CD4-positive, CD25-positive, alpha-beta regulatory T cell (primary cell): ENCODE data around the gene HGS. TPM values are rescaled to one million over a fixed set of nuclear protein-coding genes. Genes with fewer than 3 reads are reported as not detected.
A peak's percentile ranks its signal among the peaks of the same experiment; 100 is the strongest.
"Not testable (repeated sequence)": the region's sequence is repeated elsewhere in the genome, so short reads cannot be mapped to it uniquely, and the experiment has no call there.

Source experiments
- ATAC-seq, 2 donors: fragments of 150-1000 bp; cut with Tn5 transposase; one replicate each; pipeline ENCODE4 v1.10.0; 2021; ENCODE audit warnings: low read depth in 2 of 2, moderate number of reproducible peaks in 2 of 2, moderate library complexity in 1 of 2
- DNase-seq, 3 donors: peaks; one replicate each; pipeline versions ENCODE4 v3.0.0 to v3.0.0-alpha.2; 2012 to 2022; ENCODE audit warnings: mixed read lengths in 1 of 3
- H3K27ac ChIP-seq: one replicate; pipeline ENCODE4 v1.7.0; 2013; ENCODE audit warnings: mild to moderate bottlenecking, low read length; ENCODE audit not compliant: insufficient read depth, poor library complexity, severe bottlenecking
- H3K27me3 ChIP-seq: one replicate; pipeline ENCODE4 v1.7.0; 2013; ENCODE audit warnings: low read length; ENCODE audit not compliant: control insufficient read depth, insufficient read depth
- H3K36me3 ChIP-seq: one replicate; pipeline ENCODE4 v1.7.0; 2013; ENCODE audit warnings: mild to moderate bottlenecking, low read length, moderate library complexity; ENCODE audit not compliant: control insufficient read depth, insufficient read depth
- H3K4me1 ChIP-seq: 2 replicates; pipeline ENCODE4 v1.7.0; 2013; ENCODE audit warnings: mild to moderate bottlenecking, low read length; ENCODE audit not compliant: insufficient read depth, control insufficient read depth, poor library complexity, severe bottlenecking
- H3K4me3 ChIP-seq: one replicate; pipeline ENCODE4 v1.7.0; 2013; ENCODE audit warnings: low read depth, mild to moderate bottlenecking, low read length, moderate library complexity
- H3K9me3 ChIP-seq, 2 experiments: 1 replicate in 1 of 2; 2 replicates in 1 of 2; pipeline ENCODE4 v1.7.0; 2013; ENCODE audit warnings: low read length in 2 of 2, mild to moderate bottlenecking in 1 of 2, moderate library complexity in 1 of 2; ENCODE audit not compliant: control insufficient read depth in 2 of 2
- H3K27ac Mint-ChIP-seq, 3 donors: one replicate each; pipeline ENCODE4 v1.8.0; 2020 to 2022; ENCODE audit warnings: mild to moderate bottlenecking in 3 of 3, mixed read lengths in 3 of 3, moderate library complexity in 2 of 3
- H3K27me3 Mint-ChIP-seq: one replicate; pipeline ENCODE4 v1.8.0; 2022; ENCODE audit warnings: mild to moderate bottlenecking, mixed read lengths
- H3K36me3 Mint-ChIP-seq: one replicate; pipeline ENCODE4 v1.8.0; 2020; ENCODE audit warnings: mixed read lengths
- H3K4me1 Mint-ChIP-seq, 4 donors: one replicate each; pipeline ENCODE4 v1.8.0; 2020 to 2022; ENCODE audit warnings: mixed read lengths in 4 of 4, mild to moderate bottlenecking in 1 of 4
- H3K4me3 Mint-ChIP-seq, 4 donors: one replicate each; pipeline ENCODE4 v1.8.0; 2020 to 2022; ENCODE audit warnings: mild to moderate bottlenecking in 4 of 4, mixed read lengths in 4 of 4, moderate library complexity in 3 of 4
- H3K9me3 Mint-ChIP-seq, 7 donors: one replicate each; pipeline ENCODE4 v1.8.0; 2020 to 2022; ENCODE audit warnings: mixed read lengths in 7 of 7, mild to moderate bottlenecking in 3 of 7, moderate library complexity in 2 of 7
- polyA plus RNA-seq, 4 donors: library from polyadenylated mRNA; unstranded; fragments of 300-500 nt; fragmentation: Illumina TruSeq; gene quantifications; one replicate each; pipeline ENCODE4 v1.2.3, GENCODE V29; 2021
- total RNA-seq: library from RNA; stranded (reverse); gene quantifications from one replicate; pipeline ENCODE4 v1.2.3, GENCODE V29; 2022

The HGS gene
- total and polyA plus RNA-seq, 5 donors from 2014 or later = 23.4 to 148 (median 29.6) TPM

DNA sequence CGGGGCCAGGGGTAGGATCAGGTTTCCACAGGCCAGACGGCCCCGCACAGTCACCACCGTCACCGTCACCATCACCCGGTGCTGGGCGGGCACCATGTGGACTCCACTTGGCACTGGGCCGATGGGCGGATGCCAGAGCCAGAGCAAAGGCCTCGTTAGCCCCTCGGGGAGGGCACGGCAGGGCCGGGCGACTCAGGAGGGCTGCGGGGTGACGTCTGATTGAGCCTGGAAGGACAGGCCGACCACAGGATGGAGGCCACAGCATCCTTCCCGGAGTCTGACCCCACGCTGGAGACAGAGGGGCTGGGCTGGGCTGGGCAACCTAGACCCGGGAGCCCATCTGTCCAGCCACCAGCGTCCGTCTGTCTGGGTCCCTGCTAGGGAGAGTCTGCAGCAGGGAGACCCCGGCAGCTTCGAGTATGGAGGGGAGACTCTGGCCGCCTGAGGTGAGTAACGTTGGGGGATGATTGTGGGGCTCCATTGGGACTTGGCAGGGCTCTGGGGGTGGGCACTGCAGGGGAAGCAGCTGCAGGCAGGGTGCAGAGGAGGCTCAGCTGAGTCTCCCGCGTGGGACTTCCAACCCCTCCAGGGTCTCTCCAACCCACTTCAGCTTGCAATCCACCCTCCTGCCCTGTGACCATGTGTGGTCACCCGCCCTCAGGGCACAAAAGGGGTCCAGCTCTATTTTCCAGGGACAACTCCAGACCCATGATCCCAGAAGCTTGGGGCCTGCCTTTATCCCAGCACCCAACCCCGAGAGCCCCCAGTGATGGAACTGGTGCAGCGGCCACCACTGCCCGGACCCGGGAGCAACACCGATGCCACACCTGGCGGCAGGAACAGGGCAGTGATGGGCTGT is 50.8 kb downstream of the HGS start:
- peaks cover 0 to 10% (median 2%) of the 10 kb centered on the region in 4 donors for H3K4me1 Mint-ChIP-seq
- H3K27me3 ChIP-seq = no peaks in the 10 kb centered on the region
- no peak for DNase-seq
- H3K9me3 ChIP-seq = no peaks in the 10 kb centered on the region
- H3K27ac ChIP-seq = no peak overlapping the region
- no peak overlapping the region for H3K4me3 Mint-ChIP-seq
- peaks cover 4% of the 10 kb centered on the region for H3K4me1 ChIP-seq
- H3K27me3 Mint-ChIP-seq = peaks cover 34% of the 10 kb centered on the region
- no peak overlapping the region for H3K4me3 ChIP-seq
- no peaks in the 10 kb centered on the region for H3K36me3 Mint-ChIP-seq
- no peak overlapping the region for H3K27ac Mint-ChIP-seq
- ATAC-seq = no peak
- H3K9me3 Mint-ChIP-seq = no peaks in the 10 kb centered on the region
- no peaks in the 10 kb centered on the region for H3K36me3 ChIP-seq

DNA sequence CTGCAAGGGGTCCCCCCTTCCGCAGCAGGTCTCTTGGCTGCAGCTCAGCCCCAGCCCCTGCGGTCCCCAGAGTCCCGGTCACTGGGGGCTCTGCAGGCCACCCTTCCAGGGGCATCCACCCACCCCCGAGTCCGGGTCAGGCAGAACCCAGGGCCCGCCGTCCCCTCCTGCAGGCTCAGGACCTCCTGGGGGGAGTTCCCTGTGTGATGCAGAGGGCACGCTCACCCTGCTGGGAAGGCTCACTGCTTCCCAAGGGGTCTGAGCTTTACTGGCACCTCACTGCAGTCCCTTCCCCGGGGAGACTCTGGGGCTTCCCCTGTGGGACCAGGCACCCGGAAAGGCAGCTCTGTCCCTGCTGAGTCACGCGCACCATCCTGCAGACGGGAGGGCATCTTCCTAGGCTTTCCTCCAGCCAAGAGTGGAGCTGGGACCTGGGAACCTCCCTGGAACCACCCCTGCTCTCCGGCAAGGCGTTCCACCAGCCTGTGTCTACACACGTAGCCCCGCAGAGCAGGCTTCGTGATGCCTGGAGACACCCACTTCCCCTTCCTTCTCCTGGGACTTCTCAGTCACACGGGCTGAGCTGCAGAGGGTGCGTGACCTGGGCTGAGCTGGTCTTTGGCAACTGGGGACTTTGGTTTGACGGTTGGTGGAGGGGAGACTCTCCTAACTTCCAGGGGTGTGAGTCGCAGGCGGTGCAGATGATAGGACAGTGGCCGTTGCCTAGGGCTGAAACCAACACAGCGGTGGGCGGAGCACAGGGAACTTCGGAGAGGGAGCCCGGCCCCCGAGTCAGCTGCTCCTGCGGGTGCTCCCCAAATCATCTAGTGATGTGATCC is 51.7 kb downstream of the HGS start:
- DNase-seq (no peak), ATAC-seq (peak in 1 of 2 donors; percentile 48)
- Histone ChIP-seq H3K27ac (no peak overlapping the region), H3K36me3 (no peaks in the 10 kb centered on the region), H3K4me3 (no peak overlapping the region), H3K9me3 (no peaks in the 10 kb centered on the region), H3K27me3 (no peaks in the 10 kb centered on the region), H3K4me1 (peaks cover 4% of the 10 kb centered on the region)
- H3K36me3 Mint-ChIP-seq = no peaks in the 10 kb centered on the region
- H3K9me3 Mint-ChIP-seq = no peaks in the 10 kb centered on the region
- H3K27ac Mint-ChIP-seq = peak overlapping the region in 1 of 3 donors; percentile 67
- H3K4me3 Mint-ChIP-seq = peak overlapping the region in 1 of 4 donors; percentile 41
- H3K4me1 Mint-ChIP-seq = peaks cover 0 to 10% (median 2%) of the 10 kb centered on the region in 4 donors
- H3K27me3 Mint-ChIP-seq = peaks cover 34% of the 10 kb centered on the region

DNA sequence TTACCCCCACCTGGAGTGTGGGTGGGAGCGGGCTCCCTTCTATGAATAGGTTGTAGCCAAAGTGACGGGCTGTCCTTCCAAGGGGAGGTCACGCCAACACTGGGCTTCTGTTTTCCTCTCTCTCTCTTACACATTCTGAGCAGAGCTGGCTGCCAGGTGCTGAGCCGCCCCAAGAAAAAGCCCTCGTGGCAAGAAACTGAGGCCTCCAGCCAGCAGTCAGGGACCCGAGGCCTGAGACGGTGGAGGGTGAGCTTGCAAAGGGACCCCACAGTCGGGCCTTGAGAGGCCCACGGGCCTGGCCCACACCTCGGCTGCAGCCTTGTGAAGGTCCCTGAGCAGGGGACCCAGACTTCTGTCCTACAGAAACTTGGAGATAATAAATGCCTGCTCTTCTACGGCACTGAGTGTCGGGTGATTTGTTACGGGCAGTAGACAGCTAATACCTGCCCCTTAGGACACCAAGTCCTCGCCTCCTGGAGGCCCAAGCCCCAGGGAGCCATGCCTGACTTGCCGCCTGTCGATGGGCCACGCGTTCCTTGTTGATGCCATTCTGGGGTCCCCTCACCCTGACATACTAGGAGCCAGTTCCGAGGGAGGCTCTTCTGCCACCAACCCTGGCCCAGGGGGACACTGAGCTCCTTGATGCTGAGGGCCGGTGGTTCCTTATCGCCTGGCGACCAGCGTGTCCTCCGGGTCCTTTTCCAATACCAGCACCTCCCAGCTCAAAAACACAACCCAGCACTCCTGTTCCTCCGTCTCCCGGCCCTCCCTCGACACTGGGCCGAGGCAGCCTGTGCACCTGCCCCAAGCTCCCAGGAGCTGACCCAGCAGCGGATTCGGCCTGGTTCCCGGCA is 54.4 kb downstream of the HGS start:
- DNase-seq (no peak), ATAC-seq (no peak)
- Histone ChIP-seq H3K4me3 (no peak overlapping the region), H3K9me3 (no peaks in the 10 kb centered on the region), H3K36me3 (no peaks in the 10 kb centered on the region), H3K27me3 (no peaks in the 10 kb centered on the region), H3K27ac (no peak overlapping the region), H3K4me1 (peaks cover 4% of the 10 kb centered on the region)
- H3K4me3 Mint-ChIP-seq = no peak overlapping the region
- peaks cover 25% of the 10 kb centered on the region for H3K27me3 Mint-ChIP-seq
- peaks cover 0 to 10% (median 2%) of the 10 kb centered on the region in 4 donors for H3K4me1 Mint-ChIP-seq
- peaks cover 0 to 2% (median 0%) of the 10 kb centered on the region in 7 donors for H3K9me3 Mint-ChIP-seq
- no peak overlapping the region for H3K27ac Mint-ChIP-seq
- no peaks in the 10 kb centered on the region for H3K36me3 Mint-ChIP-seq

DNA sequence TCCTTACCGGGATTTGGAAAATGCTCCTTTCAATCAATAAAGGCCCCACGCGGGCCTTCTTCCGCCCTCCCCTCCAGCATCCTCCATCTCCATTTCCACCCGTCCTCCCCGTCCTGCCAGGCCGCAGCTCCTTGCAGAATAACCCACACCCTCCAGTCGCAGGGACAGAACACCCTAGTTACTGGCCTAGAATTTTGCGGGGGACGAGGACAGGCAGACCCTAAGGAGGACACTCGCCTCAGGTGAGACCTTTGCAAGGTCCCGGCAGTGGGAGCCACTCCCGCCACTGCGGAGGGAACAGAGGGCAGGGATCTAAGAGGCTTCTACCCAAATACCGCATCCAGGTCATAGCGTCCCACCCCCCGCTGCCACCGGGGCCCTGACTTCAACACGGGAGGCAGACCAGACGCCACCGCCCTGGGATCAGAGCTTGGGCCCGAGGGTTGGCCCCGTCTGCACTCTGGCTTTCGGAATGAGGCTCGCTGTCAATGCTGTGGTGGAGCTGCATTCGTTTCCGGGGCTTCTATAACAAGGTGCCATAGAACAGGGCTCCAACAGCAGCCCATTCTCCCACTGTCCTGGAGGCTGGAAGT is 55.1 kb downstream of the HGS start:
- H3K27me3 ChIP-seq = no peaks in the 10 kb centered on the region
- Mint-ChIP-seq H3K4me1 (peaks cover 0 to 7% (median 2%) of the 10 kb centered on the region in 4 donors), H3K9me3 (peaks cover 0 to 2% (median 0%) of the 10 kb centered on the region in 7 donors), H3K27me3 (peaks cover 20% of the 10 kb centered on the region), H3K27ac (no peak overlapping the region), H3K4me3 (no peak overlapping the region), H3K36me3 (no peaks in the 10 kb centered on the region)
- no peaks in the 10 kb centered on the region for H3K36me3 ChIP-seq
- no peak for ATAC-seq
- H3K9me3 ChIP-seq = no peaks in the 10 kb centered on the region
- DNase-seq = no peak
- no peak overlapping the region for H3K27ac ChIP-seq
- H3K4me1 ChIP-seq = peaks cover 4% of the 10 kb centered on the region
- H3K4me3 ChIP-seq = no peak overlapping the region

DNA sequence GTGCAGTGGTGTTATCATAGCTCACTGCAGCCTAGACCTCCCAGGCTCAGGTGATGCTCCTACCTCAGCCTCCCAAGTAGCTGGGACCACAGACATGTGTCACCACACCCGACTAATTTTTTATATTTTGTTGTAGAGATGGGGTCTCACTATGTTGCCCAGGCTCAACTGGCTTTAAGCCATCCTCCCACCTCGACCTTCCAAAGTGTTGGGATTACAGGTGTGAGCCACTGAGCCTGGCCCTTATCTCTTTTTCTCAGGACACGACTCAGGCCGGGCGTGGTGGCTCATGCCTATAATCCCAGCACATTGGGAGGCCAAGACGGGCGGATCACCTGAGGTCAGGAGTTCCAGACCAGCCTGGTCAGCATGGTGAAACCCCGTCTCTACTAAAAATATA is 55.8 kb downstream of the HGS start:
- not testable (repeated sequence) for H3K27ac ChIP-seq, H3K9me3 ChIP-seq, H3K9me3 Mint-ChIP-seq, H3K36me3 Mint-ChIP-seq, H3K27me3 ChIP-seq, H3K27ac Mint-ChIP-seq, ATAC-seq, DNase-seq, H3K36me3 ChIP-seq, H3K4me1 Mint-ChIP-seq, H3K4me1 ChIP-seq, H3K4me3 Mint-ChIP-seq, H3K4me3 ChIP-seq
- H3K27me3 Mint-ChIP-seq = peaks cover 20% of the 10 kb centered on the region

DNA sequence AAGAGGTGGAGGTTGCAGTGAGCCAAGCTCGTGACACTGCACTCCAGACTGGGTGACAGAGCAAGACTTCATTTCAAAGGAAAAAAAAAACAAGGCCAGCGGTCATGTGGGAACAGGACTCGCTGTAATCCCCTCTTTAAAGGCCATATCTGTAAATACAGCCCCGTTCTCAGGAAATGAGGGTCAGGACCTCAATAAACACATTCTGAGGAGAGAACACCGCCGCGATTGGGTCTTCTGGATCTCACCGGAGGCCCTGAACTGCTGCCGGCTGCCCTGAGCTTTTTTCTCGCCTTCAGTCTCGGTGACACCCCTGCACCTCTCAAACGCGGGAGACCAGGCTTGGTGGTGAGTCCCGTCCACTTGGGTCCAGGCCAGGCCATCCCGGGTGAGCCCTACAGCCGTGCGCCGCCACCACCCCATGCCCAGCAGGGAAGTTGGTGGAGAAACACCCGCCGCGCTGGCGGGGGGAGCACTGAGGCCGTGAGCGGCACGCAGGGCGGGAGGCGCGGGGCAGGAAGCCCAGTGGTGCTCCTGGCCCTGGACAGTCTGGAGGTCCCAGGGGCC is 56.7 kb downstream of the HGS start:
- no peak overlapping the region for H3K27ac ChIP-seq
- no peaks in the 10 kb centered on the region for H3K9me3 ChIP-seq
- no peak for DNase-seq
- H3K27me3 Mint-ChIP-seq = peaks cover 20% of the 10 kb centered on the region
- no peak for ATAC-seq
- H3K4me3 Mint-ChIP-seq = no peak overlapping the region
- H3K4me3 ChIP-seq = no peak overlapping the region
- H3K36me3 Mint-ChIP-seq = no peaks in the 10 kb centered on the region
- H3K27me3 ChIP-seq = no peaks in the 10 kb centered on the region
- peaks cover 0 to 5% (median 2%) of the 10 kb centered on the region in 4 donors for H3K4me1 Mint-ChIP-seq
- H3K27ac Mint-ChIP-seq = no peak overlapping the region
- H3K4me1 ChIP-seq = peaks cover 4% of the 10 kb centered on the region
- H3K9me3 Mint-ChIP-seq = peaks cover 0 to 2% (median 0%) of the 10 kb centered on the region in 7 donors
- H3K36me3 ChIP-seq = no peaks in the 10 kb centered on the region
